Occipital lobe (tissue), 2 donors: ENCODE data around the gene ADAMTS20. TPM values are rescaled to one million over a fixed set of nuclear protein-coding genes. Genes with fewer than 3 reads are reported as not detected.
"Not testable (repeated sequence)": the region's sequence is repeated elsewhere in the genome, so short reads cannot be mapped to it uniquely, and the experiment has no call there.

Experiments used
- DNase-seq: peaks from one replicate; lab custom pipeline; 2025; lab: John Stamatoyannopoulos, UW
- total RNA-seq: library from RNA; depleted of rRNA; stranded (reverse); fragments of >200 nt; gene quantifications from one replicate; pipeline ENCODE4 v1.2.3, GENCODE V29; 2014

Gene ADAMTS20
- 0.47 TPM for total RNA-seq

- no peak for DNase-seq
These were observed at the start of gene ADAMTS20 for GRCh38 chr12:43551971-43552559. ADAMTS20 (minus strand) TSS chr12:43552203; CDS start chr12:43551921, 282 bp downstream.

GRCh38 chr12:43599708-43600107 is 47.7 kb upstream of the ADAMTS20 start:
- no peak for DNase-seq

- no peak for DNase-seq
These were observed 47.1 kb upstream of the ADAMTS20 start for GRCh38 chr12:43599066-43599465.

GRCh38 chr12:43590307-43590706 is 38.3 kb upstream of the ADAMTS20 start:
- DNase-seq = no peak

GRCh38 chr12:43586646-43587245 is 34.7 kb upstream of the ADAMTS20 start:
- DNase-seq = no peak

GRCh38 chr12:43585676-43586075 is 33.7 kb upstream of the ADAMTS20 start:
- DNase-seq = no peak

- DNase-seq = no peak
These were observed 28.6 kb upstream of the ADAMTS20 start for GRCh38 chr12:43580601-43581000.

- no peak for DNase-seq
These were observed 27.2 kb upstream of the ADAMTS20 start for GRCh38 chr12:43579206-43579605.

- no peak for DNase-seq
These were observed 26.8 kb upstream of the ADAMTS20 start for GRCh38 chr12:43578782-43579181.

- DNase-seq = no peak
These were observed 25.4 kb upstream of the ADAMTS20 start for GRCh38 chr12:43577381-43577780.

- DNase-seq = no peak
These were observed 24.2 kb upstream of the ADAMTS20 start for GRCh38 chr12:43576162-43576561.

GRCh38 chr12:43571885-43572284 is 19.9 kb upstream of the ADAMTS20 start:
- DNase-seq = no peak

- no peak for DNase-seq
These were observed 4.1 kb upstream of the ADAMTS20 start for GRCh38 chr12:43556057-43556456.

GRCh38 chr12:43551279-43551970 is 578 bp downstream of the ADAMTS20 start:
- no peak for DNase-seq

- DNase-seq = no peak
These were observed 1.2 kb downstream of the ADAMTS20 start for GRCh38 chr12:43550831-43551271.

GRCh38 chr12:43544703-43545102 is 7.3 kb downstream of the ADAMTS20 start:
- no peak for DNase-seq

- DNase-seq = no peak
These were observed 11.5 kb downstream of the ADAMTS20 start for GRCh38 chr12:43540470-43540869.

- not testable (repeated sequence) for DNase-seq
These were observed 14.3 kb downstream of the ADAMTS20 start for GRCh38 chr12:43537675-43538074.

- no peak for DNase-seq
These were observed 36.0 kb downstream of the ADAMTS20 start for GRCh38 chr12:43516045-43516444.

- DNase-seq = no peak
These were observed 50.3 kb downstream of the ADAMTS20 start for GRCh38 chr12:43501703-43502102.

GRCh38 chr12:43493261-43493797 is 58.7 kb downstream of the ADAMTS20 start:
- no peak for DNase-seq

- DNase-seq = no peak
These were observed 69.5 kb downstream of the ADAMTS20 start for GRCh38 chr12:43482311-43483085.
